PC-3 (cell line): Measurements from ENCODE around the gene ZNF837.

ENCODE experiments used
- EZH2 ChIP-seq: fragments of 300-600 bp; sonication (generic); IDR thresholded peaks from one replicate; pipeline ENCODE4 v1.6.1; 2017; ENCODE audit warnings: antibody characterized with exemption, mild to moderate bottlenecking, low read length; ENCODE audit not compliant: unreplicated experiment
- TF ChIP-seq, protein P1 (sequence below): fragments of 300-600 bp; sonication (generic); conservative IDR thresholded peaks from 2 replicates; pipeline ENCODE4 v1.5.1; 2017; ENCODE audit warnings: antibody characterized with exemption, low read depth, mild to moderate bottlenecking, low read length

DNA sequence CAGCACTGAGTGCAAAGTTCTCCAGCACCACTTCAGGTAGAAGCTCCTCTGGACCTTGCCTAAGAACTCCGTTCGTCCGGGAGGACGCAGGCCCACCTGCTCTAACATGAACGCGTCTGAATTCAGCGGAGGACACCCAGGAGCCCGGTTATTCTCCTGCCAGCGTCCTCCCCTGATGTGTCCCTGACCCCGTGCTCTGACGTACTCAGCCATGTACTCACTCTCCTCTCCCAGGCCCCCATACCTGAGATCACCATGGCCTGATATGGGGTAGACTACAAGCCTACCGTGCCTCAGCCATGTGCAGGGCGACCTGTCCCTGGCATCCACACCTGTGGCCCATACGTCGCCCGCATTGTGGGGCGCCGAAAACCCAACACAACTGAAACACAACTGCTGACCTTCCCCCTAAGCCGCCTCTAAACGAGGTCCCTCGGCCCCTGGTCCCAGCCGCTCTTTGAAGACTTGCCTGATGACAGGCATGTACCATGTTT lies 26.9 kb upstream of the ZNF837 start:
- TF ChIP-seq, protein P1, sequence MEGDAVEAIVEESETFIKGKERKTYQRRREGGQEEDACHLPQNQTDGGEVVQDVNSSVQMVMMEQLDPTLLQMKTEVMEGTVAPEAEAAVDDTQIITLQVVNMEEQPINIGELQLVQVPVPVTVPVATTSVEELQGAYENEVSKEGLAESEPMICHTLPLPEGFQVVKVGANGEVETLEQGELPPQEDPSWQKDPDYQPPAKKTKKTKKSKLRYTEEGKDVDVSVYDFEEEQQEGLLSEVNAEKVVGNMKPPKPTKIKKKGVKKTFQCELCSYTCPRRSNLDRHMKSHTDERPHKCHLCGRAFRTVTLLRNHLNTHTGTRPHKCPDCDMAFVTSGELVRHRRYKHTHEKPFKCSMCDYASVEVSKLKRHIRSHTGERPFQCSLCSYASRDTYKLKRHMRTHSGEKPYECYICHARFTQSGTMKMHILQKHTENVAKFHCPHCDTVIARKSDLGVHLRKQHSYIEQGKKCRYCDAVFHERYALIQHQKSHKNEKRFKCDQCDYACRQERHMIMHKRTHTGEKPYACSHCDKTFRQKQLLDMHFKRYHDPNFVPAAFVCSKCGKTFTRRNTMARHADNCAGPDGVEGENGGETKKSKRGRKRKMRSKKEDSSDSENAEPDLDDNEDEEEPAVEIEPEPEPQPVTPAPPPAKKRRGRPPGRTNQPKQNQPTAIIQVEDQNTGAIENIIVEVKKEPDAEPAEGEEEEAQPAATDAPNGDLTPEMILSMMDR = no peak
- TF ChIP-seq EZH2 = no peak
